Osteocyte (in vitro differentiated cells): ENCODE data around the gene EPHB1. TPM values are rescaled to one million over a fixed set of nuclear protein-coding genes. Genes with fewer than 3 reads are reported as not detected.

Source experiments
- DNase-seq: peaks from one replicate; pipeline ENCODE4 v3.0.0; 2021; ENCODE audit warnings: mixed read lengths; ENCODE audit not compliant: unreplicated experiment; ENCODE audit errors: extremely low spot score
- H3K27ac Mint-ChIP-seq: one replicate; pipeline ENCODE4 v1.8.0; 2021; ENCODE audit warnings: mild to moderate bottlenecking, mixed read lengths; ENCODE audit not compliant: unreplicated experiment
- H3K27me3 Mint-ChIP-seq: one replicate; pipeline ENCODE4 v1.8.0; 2021; ENCODE audit warnings: mixed read lengths; ENCODE audit not compliant: unreplicated experiment
- H3K36me3 Mint-ChIP-seq: one replicate; pipeline ENCODE4 v1.8.0; 2021; ENCODE audit warnings: mixed read lengths; ENCODE audit not compliant: unreplicated experiment
- H3K4me1 Mint-ChIP-seq: one replicate; pipeline ENCODE4 v1.8.0; 2021; ENCODE audit warnings: mixed read lengths; ENCODE audit not compliant: unreplicated experiment
- H3K4me3 Mint-ChIP-seq: one replicate; pipeline ENCODE4 v1.8.0; 2021; ENCODE audit warnings: mild to moderate bottlenecking, moderate library complexity, mixed read lengths; ENCODE audit not compliant: unreplicated experiment
- H3K9me3 Mint-ChIP-seq: one replicate; pipeline ENCODE4 v1.8.0; 2021; ENCODE audit warnings: mixed read lengths; ENCODE audit not compliant: unreplicated experiment
- CTCF ChIP-seq: fragments of 200-600 bp; sonication (generic); IDR thresholded peaks from 2 replicates; pipeline ENCODE4 v1.5.0; 2021; ENCODE audit warnings: antibody characterized with exemption, mild to moderate bottlenecking, moderate library complexity
- total RNA-seq: library from RNA; stranded (reverse); gene quantifications from 2 replicates; pipeline ENCODE4 v1.2.1, GENCODE V29; 2021

The EPHB1 gene
- total RNA-seq, 1 donor from 2014 or later, result 0.75 TPM

- Mint-ChIP-seq H3K9me3 (no peaks in the 10 kb centered on the region), H3K27ac (no peak overlapping the region), H3K36me3 (no peaks in the 10 kb centered on the region), H3K4me3 (no peak overlapping the region), H3K27me3 (peaks cover 24% of the 10 kb centered on the region), H3K4me1 (peaks cover 8% of the 10 kb centered on the region)
- DNase-seq, result peak; percentile 59
- TF ChIP-seq CTCF, result no peak
Observed at GRCh38 chr3:134801204-134801958, 6.3 kb downstream of the EPHB1 start.

GRCh38 chr3:134802428-134803050 lies 7.5 kb downstream of the EPHB1 start:
- TF ChIP-seq CTCF, result no peak
- H3K9me3 Mint-ChIP-seq, result no peaks in the 10 kb centered on the region
- DNase-seq, result peak; percentile 42
- no peak overlapping the region for H3K27ac Mint-ChIP-seq
- H3K4me3 Mint-ChIP-seq, result no peak overlapping the region
- H3K36me3 Mint-ChIP-seq, result no peaks in the 10 kb centered on the region
- peaks cover 13% of the 10 kb centered on the region for H3K27me3 Mint-ChIP-seq
- peaks cover 7% of the 10 kb centered on the region for H3K4me1 Mint-ChIP-seq

- peak; percentile 64 for DNase-seq
- Mint-ChIP-seq H3K27me3 (peaks cover 7% of the 10 kb centered on the region), H3K27ac (no peak overlapping the region), H3K9me3 (no peaks in the 10 kb centered on the region), H3K4me3 (no peak overlapping the region), H3K36me3 (no peaks in the 10 kb centered on the region), H3K4me1 (peaks cover 7% of the 10 kb centered on the region)
- no peak for TF ChIP-seq CTCF
Observed at GRCh38 chr3:134803051-134803505, 8.0 kb downstream of the EPHB1 start.

GRCh38 chr3:134803652-134804051 lies 8.6 kb downstream of the EPHB1 start:
- DNase-seq, result no peak
- no peak overlapping the region for H3K27ac Mint-ChIP-seq
- peaks cover 7% of the 10 kb centered on the region for H3K27me3 Mint-ChIP-seq
- no peaks in the 10 kb centered on the region for H3K9me3 Mint-ChIP-seq
- H3K4me3 Mint-ChIP-seq, result no peak overlapping the region
- no peaks in the 10 kb centered on the region for H3K36me3 Mint-ChIP-seq
- TF ChIP-seq CTCF, result no peak
- H3K4me1 Mint-ChIP-seq, result peaks cover 7% of the 10 kb centered on the region
